WERI-Rb-1 (cell line): ENCODE data around the gene HDAC9.

Experiments
- DNase-seq: peaks from one replicate; pipeline ENCODE4 v3.0.0-alpha.2; 2020
- H3K27ac ChIP-seq: fragments of 250-450 bp; sonication (Bioruptor Pico); 2 replicates; pipeline ENCODE4 v1.5.1; 2020; ENCODE audit warnings: mild to moderate bottlenecking, moderate library complexity
- H3K27me3 ChIP-seq: fragments of 250-450 bp; sonication (Bioruptor Pico); 2 replicates; pipeline ENCODE4 v1.5.1; 2021; ENCODE audit warnings: mild to moderate bottlenecking, low read depth, moderate library complexity; ENCODE audit not compliant: insufficient read depth, severe bottlenecking
- H3K36me3 ChIP-seq: fragments of 250-450 bp; sonication (Bioruptor Pico); 2 replicates; pipeline ENCODE4 v1.5.1; 2020; ENCODE audit warnings: mild to moderate bottlenecking, moderate library complexity
- H3K4me3 ChIP-seq: 2 replicates; pipeline ENCODE4 v1.5.1; 2011; ENCODE audit warnings: low read depth, mild to moderate bottlenecking, control low read depth, low read length
- H3K9me3 ChIP-seq: fragments of 250-450 bp; sonication (Bioruptor Pico); 2 replicates; pipeline ENCODE4 v1.5.1; 2021; ENCODE audit warnings: mild to moderate bottlenecking, moderate library complexity; ENCODE audit not compliant: severe bottlenecking
- TF ChIP-seq, protein P1 (sequence below): IDR thresholded peaks from 2 replicates; pipeline ENCODE4 v1.5.1; 2011; ENCODE audit warnings: low read depth, mild to moderate bottlenecking, control low read depth, inconsistent platforms, low read length

The HDAC9 gene

DNA sequence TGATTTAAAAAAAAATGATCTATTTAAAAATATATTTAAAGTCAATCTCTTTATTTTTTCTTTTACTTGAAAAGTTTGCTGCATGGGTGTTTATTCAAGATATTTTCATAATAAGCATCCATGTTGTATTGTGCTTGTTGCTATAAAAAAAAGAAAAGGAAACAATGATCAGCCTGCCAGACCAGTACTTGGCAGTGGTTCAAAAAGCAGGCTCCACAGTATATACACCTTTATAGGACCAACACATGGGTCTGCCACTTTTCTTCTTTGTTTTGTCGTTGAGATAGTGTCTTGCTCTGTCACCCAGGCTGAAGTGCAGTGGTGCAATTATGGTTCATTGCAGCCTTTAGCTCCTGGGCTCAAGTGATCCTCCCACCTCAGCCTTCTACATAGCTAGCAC is 393.9 kb downstream of the HDAC9 start:
- TF ChIP-seq, protein P1, sequence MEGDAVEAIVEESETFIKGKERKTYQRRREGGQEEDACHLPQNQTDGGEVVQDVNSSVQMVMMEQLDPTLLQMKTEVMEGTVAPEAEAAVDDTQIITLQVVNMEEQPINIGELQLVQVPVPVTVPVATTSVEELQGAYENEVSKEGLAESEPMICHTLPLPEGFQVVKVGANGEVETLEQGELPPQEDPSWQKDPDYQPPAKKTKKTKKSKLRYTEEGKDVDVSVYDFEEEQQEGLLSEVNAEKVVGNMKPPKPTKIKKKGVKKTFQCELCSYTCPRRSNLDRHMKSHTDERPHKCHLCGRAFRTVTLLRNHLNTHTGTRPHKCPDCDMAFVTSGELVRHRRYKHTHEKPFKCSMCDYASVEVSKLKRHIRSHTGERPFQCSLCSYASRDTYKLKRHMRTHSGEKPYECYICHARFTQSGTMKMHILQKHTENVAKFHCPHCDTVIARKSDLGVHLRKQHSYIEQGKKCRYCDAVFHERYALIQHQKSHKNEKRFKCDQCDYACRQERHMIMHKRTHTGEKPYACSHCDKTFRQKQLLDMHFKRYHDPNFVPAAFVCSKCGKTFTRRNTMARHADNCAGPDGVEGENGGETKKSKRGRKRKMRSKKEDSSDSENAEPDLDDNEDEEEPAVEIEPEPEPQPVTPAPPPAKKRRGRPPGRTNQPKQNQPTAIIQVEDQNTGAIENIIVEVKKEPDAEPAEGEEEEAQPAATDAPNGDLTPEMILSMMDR, result no peak
- Histone ChIP-seq H3K27me3 (no peaks in the 10 kb centered on the region), H3K27ac (no peak overlapping the region), H3K36me3 (no peaks in the 10 kb centered on the region), H3K4me3 (no peak overlapping the region), H3K9me3 (no peaks in the 10 kb centered on the region)
- DNase-seq, result no peak

DNA sequence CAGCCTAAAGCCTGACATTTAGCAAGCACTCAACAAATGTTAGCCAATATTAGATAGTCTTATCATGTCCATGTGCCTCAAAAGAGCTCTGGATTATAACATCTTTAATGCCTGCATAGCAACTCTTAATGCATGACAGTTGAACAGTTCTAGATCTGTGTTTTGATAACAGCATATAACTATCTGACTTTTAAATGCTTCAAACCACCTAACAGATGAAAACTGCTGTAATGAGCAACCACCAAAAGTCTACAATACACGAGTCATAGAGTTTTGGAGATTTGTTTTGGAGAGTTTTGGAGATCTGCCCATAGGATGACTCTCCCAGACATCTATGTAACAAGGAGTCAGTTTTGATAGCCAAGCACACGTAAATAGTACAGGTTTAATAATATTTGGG is 394.6 kb downstream of the HDAC9 start:
- H3K4me3 ChIP-seq, result no peak overlapping the region
- H3K27me3 ChIP-seq, result no peaks in the 10 kb centered on the region
- TF ChIP-seq, protein P1, result no peak
- no peaks in the 10 kb centered on the region for H3K9me3 ChIP-seq
- H3K27ac ChIP-seq, result no peak overlapping the region
- H3K36me3 ChIP-seq, result no peaks in the 10 kb centered on the region
- no peak for DNase-seq

DNA sequence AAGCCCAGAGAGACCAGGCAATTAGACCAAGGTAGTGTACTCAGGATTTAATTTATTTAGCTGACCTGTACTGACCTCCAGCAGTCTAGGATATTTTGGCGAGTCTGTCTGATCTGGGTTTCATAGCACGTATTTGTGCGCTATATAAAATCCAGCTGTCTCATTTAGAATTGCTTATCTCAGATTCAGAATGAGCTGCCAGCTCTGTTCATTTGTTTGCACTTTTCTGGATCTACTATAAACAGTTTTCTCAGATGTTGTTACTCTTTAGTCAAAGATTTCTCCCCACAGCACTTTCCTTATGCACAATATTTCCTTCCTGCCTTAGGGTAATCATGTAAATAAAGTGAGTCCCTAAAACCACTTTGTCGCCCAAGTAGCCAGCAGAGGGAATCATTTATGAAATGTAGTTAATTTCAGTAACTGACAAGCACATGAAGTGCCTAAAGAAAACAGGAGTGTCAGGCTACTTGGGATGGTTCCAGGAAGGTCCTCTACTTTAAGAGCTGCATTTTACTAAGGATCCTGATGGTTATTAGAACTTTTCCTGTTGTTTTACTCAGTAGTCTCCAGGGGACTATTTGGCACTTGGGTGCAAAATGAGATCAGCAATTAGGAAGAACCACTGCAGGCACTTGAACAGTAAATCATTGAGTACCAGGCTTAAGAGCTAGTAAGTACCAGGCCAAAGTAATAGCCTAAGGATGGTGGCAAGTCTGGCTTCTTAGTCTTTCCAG is 395.5 kb downstream of the HDAC9 start:
- Histone ChIP-seq H3K9me3 (no peaks in the 10 kb centered on the region), H3K36me3 (no peaks in the 10 kb centered on the region), H3K27me3 (no peaks in the 10 kb centered on the region), H3K27ac (no peak overlapping the region), H3K4me3 (no peak overlapping the region)
- no peak for DNase-seq
- TF ChIP-seq, protein P1, result no peak

GRCh38 chr7:18893156-18893555 is 397.6 kb downstream of the HDAC9 start:
- Histone ChIP-seq H3K27ac (no peak overlapping the region), H3K4me3 (no peak overlapping the region), H3K9me3 (no peaks in the 10 kb centered on the region), H3K36me3 (no peaks in the 10 kb centered on the region), H3K27me3 (no peaks in the 10 kb centered on the region)
- no peak for DNase-seq
- TF ChIP-seq, protein P1, result no peak

DNA sequence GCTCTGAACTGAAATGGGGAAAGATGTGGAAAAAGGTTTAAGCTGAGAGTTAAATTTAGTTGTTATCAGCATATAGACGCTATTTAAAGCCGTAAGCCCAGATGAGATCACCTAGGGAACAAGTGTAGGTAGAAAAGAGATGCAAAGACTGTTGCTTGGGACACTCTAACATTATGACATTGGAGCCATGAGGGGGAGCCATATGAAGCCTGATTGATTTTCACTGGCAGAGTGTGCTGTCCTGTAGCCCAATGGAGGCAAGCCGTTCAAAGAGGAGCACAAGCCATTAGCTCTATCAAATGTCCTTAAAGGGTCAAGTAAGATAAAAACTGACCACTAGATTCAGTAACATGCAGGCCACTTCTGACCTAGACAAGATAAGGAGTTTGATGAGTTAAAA is 398.6 kb downstream of the HDAC9 start:
- Histone ChIP-seq H3K9me3 (no peaks in the 10 kb centered on the region), H3K4me3 (no peak overlapping the region), H3K27me3 (no peaks in the 10 kb centered on the region), H3K27ac (no peak overlapping the region), H3K36me3 (no peaks in the 10 kb centered on the region)
- DNase-seq, result no peak
- TF ChIP-seq, protein P1, result no peak

DNA sequence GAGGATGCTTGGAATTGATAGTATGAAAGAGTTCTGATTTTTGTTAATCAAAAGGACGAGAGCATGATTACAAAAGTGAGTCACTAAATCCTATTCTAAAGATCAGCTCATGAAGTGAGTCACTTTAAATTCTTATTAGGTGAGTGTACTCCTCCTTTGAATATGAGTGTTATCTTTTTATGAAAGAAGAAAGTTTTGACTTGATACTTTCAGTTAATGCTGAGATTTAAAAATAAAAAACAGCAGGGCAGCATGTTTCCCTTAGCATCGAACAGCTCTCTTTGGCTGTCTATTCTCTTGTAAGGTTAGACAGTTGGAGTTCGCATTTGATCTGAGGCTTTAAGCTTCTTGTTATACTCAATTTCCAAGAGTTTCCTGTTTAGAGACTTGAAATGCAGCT is 399.9 kb downstream of the HDAC9 start:
- Histone ChIP-seq H3K27me3 (no peaks in the 10 kb centered on the region), H3K4me3 (no peak overlapping the region), H3K36me3 (no peaks in the 10 kb centered on the region), H3K9me3 (no peaks in the 10 kb centered on the region), H3K27ac (no peak overlapping the region)
- TF ChIP-seq, protein P1, result no peak
- DNase-seq, result no peak
